Limb (tissue), 2 donors: ENCODE measurements around the gene MMAA.
"Not testable (repeated sequence)": the region's sequence is repeated elsewhere in the genome, so short reads cannot be mapped to it uniquely, and the experiment has no call there.

Source experiments
- DNase-seq, 2 donors: peaks; one replicate each; pipeline ENCODE4 v3.0.0-alpha.2; 2016; ENCODE audit errors: extremely low spot score in 2 of 2

The MMAA gene

DNA sequence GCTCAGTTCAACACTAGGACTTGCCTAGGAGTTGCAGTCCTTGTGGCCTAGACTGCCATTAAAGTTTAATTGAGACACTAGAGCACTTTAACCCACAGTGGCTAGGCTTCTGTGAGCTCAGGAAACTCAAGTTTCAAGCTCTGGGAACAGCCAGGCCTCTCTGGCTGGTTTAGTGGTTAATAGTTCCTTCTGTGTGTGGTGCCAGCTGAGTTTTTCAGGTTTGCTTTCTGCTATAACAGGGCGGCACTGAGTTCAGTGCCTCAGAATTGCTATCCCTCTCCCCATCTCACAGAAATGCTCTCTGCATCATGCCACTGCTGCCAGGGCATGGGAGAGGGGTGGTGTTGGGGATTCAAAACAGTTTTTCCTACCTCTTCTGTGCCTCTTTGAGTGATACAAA lies 15.9 kb downstream of the MMAA start:
- no peak for DNase-seq

- no peak for DNase-seq
Measured at GRCh38 chr4:145635630-145636029, 16.4 kb downstream of the MMAA start.

DNA sequence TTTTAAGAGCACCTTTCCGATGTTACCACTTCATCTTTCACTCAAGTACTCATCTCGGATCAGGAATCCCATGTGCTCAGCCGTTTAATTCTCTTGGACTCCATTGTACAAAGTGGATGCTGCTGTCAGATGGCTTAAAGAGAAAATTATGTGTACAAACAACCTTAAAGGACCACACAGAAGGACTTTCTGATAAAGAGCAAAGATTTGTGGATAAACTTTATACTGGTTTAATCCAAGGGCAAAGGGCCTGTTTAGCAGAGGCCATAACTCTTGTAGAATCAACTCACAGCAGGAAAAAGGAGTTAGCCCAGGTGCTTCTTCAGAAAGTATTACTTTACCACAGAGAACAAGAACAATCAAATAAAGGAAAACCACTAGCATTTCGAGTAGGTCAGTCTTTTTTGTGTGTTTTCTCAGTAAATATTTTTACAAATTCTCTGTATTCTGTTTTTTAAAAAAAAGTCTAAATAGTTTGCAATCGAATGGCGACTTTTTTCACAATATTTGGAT lies 20.1 kb downstream of the MMAA start:
- no peak for DNase-seq

- not testable (repeated sequence) for DNase-seq
Measured at GRCh38 chr4:145640236-145640635, 21.1 kb downstream of the MMAA start.

- no peak for DNase-seq
Measured at GRCh38 chr4:145643295-145643694, 24.1 kb downstream of the MMAA start.

GRCh38 chr4:145644699-145645098 lies 25.5 kb downstream of the MMAA start:
- DNase-seq: no peak

DNA sequence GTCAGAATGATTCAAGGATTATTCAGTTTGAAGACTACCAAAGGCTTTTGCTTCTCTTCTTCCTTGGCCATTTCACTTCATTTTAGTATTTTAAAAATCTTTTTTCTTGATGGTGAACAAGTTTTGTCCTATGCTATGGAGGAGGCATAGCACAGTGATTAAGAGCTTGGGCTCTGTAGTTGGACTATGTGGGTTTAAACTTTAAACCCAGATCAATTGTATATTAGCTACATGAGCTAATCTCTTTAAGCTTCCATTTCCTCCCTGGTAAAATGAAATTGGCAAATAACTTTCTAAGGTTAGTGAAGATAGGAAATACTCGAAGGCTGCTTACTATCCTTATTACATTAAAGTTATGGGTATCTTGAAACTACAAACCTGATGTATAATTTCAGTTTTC lies 37.0 kb downstream of the MMAA start:
- DNase-seq: no peak

DNA sequence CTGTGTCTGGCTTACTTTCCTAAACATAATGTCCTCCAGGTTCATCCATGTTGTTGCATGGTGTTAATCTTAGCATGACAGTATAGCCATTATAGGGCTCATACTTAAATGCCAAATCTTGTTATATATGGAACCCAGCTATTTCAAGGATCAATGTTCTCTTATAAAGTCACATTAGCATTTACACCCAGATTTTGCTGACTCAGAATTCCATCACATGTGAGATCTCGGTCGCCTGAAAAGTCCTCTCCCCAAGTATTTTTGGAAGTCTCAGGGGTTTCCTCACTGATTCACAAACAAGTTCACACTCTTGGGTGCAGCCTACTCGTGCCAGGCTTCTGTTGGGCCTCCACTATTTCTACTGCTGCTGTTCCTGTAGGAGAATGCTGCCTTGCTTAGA lies 40.9 kb downstream of the MMAA start:
- no peak for DNase-seq

DNA sequence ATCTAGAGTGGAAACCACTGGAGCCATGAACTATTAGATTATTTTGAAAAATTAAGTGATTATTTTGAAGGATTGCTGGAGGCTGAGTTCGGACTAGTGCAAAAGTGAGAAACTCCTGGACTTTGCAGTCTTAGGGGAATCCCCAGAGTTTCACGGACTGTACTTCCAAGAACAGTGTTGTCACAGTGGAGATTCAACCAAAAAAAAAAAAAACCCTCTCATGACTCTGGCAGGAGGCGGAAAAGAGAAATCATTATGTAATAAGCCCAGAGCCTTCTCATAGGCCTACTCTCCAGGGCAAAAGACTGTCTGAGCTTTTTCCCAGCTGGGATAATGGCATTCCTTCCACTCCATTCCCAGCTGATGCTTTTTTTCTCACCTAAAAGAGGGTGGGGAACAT lies 44.0 kb downstream of the MMAA start:
- no peak for DNase-seq

GRCh38 chr4:145665773-145666172 lies 46.6 kb downstream of the MMAA start:
- DNase-seq: no peak

- no peak for DNase-seq
Measured at GRCh38 chr4:145670422-145670821, 51.2 kb downstream of the MMAA start.

DNA sequence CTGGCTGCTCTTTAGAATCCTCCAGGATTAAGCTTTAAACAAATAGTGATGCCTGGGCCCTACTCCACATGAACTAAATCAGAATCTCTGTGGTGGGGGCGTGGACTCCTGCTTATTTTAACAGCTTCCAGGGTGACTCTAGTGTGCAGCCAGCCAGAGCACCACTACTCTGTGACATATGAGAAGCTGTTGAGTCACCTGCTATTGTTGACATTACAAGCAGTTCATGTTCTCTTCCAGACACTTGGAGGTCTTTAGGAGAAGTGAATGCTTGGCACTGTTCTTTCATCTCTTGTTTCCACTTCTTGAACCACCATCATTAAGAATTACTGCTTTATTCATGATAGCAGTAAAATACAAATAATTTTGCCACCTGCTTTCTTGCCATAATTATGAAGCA lies 60.3 kb downstream of the MMAA start:
- peak in 1 of 2 donors; percentile 18 for DNase-seq

GRCh38 chr4:145679991-145680455 lies 60.8 kb downstream of the MMAA start, which contains the start of gene C4orf51:
Gene C4orf51, plus strand, starts transcription at chr4:145680146. Its CDS starts 58 bp downstream, at chr4:145680204.
- no peak for DNase-seq

DNA sequence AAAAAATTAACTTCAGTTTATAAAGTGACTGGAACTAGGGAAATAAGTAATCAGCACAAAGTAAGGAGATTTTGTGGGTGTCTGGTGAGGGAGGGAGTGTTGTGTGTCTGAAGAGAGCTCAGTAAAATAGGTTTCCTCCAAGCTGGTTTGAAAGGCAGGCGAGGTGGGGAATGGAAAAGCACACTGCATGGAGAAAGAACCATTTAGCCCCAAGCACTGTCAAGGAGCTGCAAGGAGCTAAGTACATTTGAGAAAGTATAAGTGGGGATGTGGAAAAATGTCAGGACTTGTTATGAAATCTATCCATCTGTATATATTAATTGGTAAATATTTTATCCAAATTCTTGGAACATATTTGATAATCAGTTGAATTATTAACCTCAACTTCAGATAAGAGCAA lies 61.7 kb downstream of the MMAA start:
- DNase-seq: no peak

- DNase-seq: no peak
Measured at GRCh38 chr4:145681518-145681917, 62.3 kb downstream of the MMAA start.

DNA sequence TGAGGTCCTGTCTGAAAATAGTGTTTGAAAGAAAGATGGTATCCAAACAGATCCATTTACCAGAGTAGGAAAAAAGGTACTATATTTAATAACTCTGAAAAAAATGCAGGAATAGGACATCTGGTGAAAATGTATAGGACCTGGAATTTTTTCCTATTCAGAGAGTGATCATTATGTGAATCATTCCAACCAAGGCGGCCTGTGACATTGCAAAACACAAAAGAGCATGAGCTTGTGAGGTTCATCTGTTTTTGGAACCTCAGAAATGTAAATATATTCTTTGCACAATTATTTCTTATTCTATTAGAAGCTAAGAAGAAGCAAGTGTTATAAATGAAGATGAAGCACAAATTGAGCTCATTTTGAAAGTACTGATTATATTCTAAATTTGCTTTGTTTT lies 62.8 kb downstream of the MMAA start:
- DNase-seq: no peak

DNA sequence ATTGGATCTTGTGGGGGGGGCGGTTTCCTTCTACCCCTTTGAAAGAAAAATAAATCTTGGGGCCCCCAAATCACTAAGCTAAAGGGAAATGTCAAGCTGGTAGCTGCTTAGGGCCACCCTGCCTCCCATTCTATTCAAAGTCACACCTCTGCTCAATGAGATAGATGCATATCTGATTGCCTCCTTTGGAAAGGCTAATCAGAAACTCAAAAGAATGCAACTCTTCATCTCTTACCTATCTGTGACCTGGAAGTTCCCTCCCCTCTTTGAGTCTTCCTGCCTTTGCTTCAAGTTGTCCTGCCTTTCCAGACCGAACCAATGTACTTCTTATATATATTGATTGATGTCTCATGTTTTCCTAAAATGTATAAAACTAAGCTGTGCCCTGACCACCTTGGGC lies 67.8 kb downstream of the MMAA start:
- DNase-seq: no peak

DNA sequence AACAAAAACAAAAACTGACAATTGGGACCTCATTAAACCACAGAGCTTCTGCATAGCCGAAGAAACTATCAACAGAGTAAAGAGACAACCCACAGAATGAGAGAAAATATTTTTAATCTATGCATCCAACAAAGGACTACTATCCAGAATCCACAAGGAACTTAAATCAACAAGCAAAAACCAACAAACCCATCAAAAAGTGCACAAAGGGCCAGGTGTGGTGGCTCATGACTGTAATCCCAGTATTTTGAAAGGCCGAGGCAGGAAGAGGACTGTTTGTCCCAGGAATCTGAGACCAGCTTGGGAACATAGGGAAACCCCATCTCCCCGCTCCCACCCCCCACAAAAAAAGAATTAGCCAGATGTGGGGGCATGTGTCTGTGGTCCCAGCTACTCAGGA lies 71.4 kb downstream of the MMAA start:
- no peak for DNase-seq

GRCh38 chr4:145691416-145691815 lies 72.2 kb downstream of the MMAA start:
- DNase-seq: not testable (repeated sequence)

DNA sequence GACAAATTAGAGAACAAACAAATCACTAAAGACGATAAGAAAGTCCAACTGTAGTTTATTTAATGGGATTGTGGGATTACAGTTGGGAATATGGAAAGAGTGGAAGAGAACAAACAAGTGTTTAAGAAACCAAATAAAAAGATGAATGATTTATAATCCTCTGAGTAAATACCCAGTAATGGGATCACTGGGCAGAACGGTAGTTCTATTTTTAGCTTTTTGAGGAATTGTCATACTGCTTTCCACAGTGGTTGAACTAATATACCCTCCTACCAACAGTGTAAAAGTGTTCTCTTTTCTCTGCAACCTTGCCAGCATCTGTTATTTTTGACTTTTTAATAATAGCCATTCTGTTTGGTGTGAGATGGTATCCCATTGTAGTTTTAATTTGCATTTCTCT lies 75.7 kb downstream of the MMAA start:
- DNase-seq: no peak

GRCh38 chr4:145697332-145697731 lies 78.1 kb downstream of the MMAA start:
- DNase-seq: no peak

GRCh38 chr4:145698507-145698906 lies 79.3 kb downstream of the MMAA start:
- DNase-seq: no peak

GRCh38 chr4:145703850-145704497 lies 84.8 kb downstream of the MMAA start:
- DNase-seq: no peak

DNA sequence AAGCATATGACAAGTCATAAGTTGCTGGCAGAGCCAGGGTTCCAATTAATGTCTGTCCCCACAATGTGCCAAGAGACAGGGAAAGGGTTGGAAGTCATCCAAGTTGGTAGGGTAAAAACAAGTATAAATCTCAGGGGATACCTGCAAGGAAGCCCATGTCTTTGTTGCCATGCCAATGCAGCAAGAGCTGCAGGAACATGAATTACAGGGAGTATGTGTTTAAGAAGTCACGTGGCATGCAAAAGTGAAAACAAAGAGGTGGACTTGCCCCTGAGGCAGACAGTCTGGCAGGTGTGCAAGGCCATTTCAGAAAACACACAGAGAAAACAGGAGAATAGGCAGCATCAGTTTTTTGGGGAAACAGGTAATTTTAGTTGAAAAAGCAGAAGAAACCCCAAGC lies 90.2 kb downstream of the MMAA start:
- no peak for DNase-seq
